Measurements from ENCODE around the gene FOXC1.

FOXC1 gene

DNA sequence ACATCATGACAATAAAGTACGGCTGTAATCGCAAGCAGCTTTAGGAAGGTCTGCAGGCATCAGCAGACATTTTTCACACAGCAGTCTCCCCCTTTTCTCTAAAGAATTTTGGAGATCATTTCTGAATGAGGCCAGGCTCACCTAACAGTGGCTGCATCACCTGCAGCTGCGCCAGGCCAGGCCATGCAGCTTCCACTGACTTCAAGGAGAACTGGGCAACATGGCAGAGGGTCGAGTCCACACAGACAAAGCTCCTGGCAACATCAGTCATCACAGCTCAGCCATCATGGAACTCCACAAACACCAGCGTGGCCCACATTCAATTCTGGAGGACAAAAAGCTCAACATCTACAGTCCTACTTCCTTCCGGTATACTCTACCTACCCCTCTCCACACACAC, 17.8 kb upstream of the FOXC1 start:
- TF ChIP-seq, protein P1, sequence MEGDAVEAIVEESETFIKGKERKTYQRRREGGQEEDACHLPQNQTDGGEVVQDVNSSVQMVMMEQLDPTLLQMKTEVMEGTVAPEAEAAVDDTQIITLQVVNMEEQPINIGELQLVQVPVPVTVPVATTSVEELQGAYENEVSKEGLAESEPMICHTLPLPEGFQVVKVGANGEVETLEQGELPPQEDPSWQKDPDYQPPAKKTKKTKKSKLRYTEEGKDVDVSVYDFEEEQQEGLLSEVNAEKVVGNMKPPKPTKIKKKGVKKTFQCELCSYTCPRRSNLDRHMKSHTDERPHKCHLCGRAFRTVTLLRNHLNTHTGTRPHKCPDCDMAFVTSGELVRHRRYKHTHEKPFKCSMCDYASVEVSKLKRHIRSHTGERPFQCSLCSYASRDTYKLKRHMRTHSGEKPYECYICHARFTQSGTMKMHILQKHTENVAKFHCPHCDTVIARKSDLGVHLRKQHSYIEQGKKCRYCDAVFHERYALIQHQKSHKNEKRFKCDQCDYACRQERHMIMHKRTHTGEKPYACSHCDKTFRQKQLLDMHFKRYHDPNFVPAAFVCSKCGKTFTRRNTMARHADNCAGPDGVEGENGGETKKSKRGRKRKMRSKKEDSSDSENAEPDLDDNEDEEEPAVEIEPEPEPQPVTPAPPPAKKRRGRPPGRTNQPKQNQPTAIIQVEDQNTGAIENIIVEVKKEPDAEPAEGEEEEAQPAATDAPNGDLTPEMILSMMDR (conservative IDR thresholded peaks at IDR 0.05), result no peak
- no peak overlapping the region for H3K27ac ChIP-seq

DNA sequence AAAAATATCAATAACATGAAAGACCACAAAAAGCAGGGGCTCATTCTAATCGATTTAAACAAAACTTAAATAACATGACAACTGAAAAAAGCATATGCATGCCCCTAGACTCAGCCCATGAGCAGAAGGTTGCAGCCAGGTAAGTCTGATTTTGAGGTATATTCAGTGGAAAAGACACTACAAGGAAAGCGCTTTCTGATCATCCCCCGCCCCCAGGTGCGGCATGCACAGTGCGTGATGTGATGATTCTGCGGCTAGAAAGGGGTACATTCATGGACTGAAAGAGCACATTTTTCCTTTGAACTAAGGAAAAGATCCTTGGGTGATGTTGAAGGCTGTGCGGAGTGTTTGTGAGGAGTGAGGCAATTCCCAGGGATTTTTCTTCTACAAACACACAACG, 16.9 kb upstream of the FOXC1 start:
- H3K27ac ChIP-seq, result no peak overlapping the region
- TF ChIP-seq, protein P1 (conservative IDR thresholded peaks at IDR 0.05), result no peak

DNA sequence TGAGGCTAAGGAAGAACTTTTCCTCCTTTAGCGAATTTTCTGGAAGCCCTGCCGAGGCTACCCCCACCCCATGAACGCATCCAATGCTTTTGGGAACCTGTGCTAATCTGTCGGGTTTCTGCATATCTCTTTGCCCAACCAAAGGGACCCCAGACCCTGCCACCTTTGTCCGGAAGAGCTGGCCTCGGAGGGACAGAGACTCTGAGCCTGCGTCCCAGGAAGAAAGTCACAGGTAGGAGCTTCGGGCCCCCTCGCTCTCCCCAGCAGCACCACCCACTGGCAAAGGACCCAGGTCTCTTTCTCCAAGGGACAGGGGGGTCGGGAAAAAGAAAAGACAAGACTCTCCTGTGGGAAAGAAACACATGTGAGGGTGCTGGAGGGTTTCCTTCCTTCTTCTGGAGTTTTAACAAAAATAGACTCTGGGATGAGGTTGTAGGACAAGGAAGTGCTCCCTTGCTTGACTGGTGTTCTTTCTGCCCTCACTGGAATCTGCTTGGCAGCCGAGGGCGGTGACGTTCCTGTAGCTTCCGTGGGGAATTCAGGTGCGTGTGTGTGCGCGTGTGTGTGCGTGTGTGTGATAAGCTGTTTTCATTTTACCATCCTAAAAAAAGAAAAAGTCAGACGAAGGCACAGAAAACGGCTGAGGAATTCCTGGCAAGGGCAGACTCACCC, 16.3 kb upstream of the FOXC1 start:
- H3K27ac ChIP-seq, result no peak overlapping the region
- TF ChIP-seq, protein P1 (conservative IDR thresholded peaks at IDR 0.05), result no peak

DNA sequence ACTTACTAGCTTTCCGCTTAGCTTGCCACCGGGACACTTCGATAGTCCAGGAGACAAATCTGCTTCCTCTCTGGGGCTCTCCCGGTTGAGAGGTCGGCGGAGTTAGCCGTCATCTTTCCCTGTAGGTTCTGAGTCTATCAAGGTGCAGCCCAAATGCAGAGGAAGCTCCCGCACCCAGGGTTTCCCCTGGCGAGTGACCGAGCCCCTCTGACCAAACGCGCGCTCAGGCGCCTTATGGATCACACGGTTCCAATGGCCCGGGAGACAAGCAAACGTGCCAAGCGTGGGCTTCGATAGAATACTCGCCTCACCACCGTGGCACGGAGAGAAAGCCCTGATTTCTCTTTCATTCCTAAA, 15.8 kb upstream of the FOXC1 start:
- H3K27ac ChIP-seq, result no peak overlapping the region
- TF ChIP-seq, protein P1 (conservative IDR thresholded peaks at IDR 0.05), result no peak

DNA sequence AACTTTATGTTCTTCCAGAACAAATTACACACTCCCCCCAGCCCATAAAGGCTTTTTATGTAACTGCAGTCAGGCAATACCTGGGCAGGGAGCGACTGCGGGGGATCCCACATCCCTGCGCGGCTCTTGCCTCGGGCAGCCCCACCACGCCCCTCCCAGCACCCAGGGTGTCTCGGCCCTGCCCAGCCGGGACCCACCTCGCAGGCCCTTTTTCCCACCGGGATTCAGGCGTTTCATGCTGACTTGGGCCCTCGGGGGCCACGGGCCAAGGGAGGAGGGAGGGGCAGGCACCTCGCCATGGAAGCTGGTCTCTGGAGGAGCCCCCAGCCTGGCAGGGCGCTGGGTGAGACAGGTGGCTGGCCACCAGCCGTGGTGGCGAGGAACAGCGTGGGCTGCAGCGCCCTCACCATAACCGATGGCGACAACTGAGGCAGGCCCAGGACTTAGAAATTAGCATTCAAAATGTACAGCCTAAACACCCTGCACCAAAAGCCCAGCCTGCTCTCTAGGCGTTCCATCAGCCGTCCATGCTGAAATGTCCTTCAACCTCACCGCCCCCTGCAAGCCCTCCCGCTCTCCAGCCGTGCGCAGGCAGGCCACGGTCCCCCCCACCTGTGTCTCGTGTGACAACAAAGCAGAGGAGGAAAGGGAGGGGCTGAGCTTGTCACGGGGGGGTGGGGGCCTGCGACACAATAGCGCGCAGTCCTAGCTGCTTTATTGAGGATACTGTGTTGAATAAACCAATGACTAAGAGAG, 15.1 kb upstream of the FOXC1 start:
- TF ChIP-seq, protein P1 (conservative IDR thresholded peaks at IDR 0.05), result no peak
- H3K27ac ChIP-seq, result no peak overlapping the region

DNA sequence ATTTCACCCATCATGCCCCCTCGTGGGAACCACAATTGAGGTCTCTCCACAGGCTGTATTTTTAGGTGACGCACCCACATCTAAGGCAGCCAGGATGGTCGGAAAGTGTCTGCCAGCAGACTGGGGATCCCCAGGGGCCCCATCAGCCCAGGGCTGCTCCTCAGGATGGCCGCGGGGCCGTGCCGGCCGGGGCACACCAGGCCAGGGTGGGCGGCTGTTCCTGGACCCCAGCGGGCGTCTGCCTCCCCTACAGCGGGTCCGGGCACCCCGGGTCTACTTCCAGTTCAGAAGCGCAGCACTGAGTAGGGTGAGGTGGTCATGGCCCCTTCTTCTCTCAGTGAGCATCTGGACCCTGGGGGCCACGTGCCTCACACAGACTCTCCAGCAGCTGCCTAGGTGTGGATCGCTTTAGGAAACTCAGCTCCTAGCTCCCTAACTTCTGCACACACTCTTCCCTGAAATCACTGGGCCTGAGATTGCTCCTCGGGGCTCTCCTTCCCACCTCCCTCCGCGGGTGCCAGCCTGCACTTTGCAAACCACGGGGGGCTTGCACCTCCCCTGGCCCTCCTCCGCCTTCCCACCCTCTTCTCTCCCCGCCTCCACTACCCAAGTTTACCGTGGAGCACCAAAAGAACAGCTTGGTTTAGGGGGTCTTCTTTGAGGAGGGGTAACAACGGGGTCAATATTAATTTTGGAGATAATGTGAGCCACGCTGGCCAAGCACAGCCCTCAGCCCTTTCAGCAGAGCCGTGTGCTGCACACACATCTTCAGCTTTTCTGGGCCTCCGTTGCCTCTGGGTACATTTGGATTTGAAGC, 14.2 kb upstream of the FOXC1 start:
- TF ChIP-seq, protein P1 (conservative IDR thresholded peaks at IDR 0.05), result no peak
- H3K27ac ChIP-seq, result no peak overlapping the region
